HUES64 (cell line): Measurements from ENCODE around the gene ELMO1.

Experiments used
- H3K27ac ChIP-seq: 2 replicates; pipeline ENCODE4 v1.7.0; 2013; ENCODE audit warnings: low read depth, low read length, inconsistent platforms
- H3K27me3 ChIP-seq: 2 replicates; pipeline ENCODE4 v1.6.1; 2013; ENCODE audit warnings: mild to moderate bottlenecking, low read length; ENCODE audit not compliant: insufficient read depth
- H3K36me3 ChIP-seq: 2 replicates; pipeline ENCODE4 v1.6.1; 2013; ENCODE audit warnings: mild to moderate bottlenecking, low read length; ENCODE audit not compliant: insufficient read depth
- H3K4me1 ChIP-seq: 2 replicates; pipeline ENCODE4 v1.6.1; 2013; ENCODE audit warnings: mild to moderate bottlenecking, low read length, moderate library complexity; ENCODE audit not compliant: insufficient read depth
- H3K4me3 ChIP-seq: 2 replicates; pipeline ENCODE4 v1.5.1; 2013; ENCODE audit warnings: mild to moderate bottlenecking, low read length, moderate library complexity
- H3K9ac ChIP-seq: 2 replicates; pipeline ENCODE4 v1.6.1; 2013; ENCODE audit warnings: mild to moderate bottlenecking, low read depth, low read length
- H3K9me3 ChIP-seq: 2 replicates; pipeline ENCODE4 v1.6.1; 2013; ENCODE audit warnings: low read depth, low read length; ENCODE audit not compliant: insufficient read depth
- WGBS: fragments of 150-250, 120-280 bp; methylation state at CpG from one replicate; pipeline ENCODE4 v1.1.7; 2013; ENCODE audit warnings: missing lambda C conversion rate; 5-methylcytosine and 5-hydroxymethylcytosine counted together

ELMO1 gene

GRCh38 chr7:36887969-36888368 lies 560.7 kb downstream of the ELMO1 start:
- Histone ChIP-seq H3K27ac (no peak overlapping the region), H3K36me3 (no peaks in the 10 kb centered on the region)

DNA sequence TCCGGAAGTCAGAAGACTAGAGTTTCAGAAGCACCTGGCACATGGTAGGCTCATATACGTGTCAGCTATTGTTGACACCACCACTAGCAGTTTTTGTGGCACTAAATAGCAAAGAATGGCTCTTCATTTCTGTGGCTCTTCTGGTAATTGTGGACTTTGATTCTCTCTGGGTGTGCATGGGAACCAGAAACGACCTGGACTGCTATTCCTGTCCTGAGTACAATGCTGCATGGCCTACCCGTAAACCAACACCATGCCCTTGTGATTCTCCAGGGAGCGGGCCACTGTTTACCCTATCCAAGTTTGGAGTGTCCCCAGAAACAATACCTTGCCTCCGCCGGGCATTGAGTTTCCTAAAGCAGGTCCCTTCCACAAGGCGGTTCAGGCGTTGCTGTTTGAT lies 561.4 kb downstream of the ELMO1 start:
- Histone ChIP-seq H3K9ac (no peak overlapping the region), H3K4me3 (no peak overlapping the region), H3K36me3 (no peaks in the 10 kb centered on the region), H3K27me3 (no peaks in the 10 kb centered on the region), H3K4me1 (no peaks in the 10 kb centered on the region), H3K9me3 (no peaks in the 10 kb centered on the region), H3K27ac (no peak overlapping the region)
- 89% methylated on average over 9 of the region's 9 CpGs for WGBS

More at GRCh38 chr7:36887969-36888368, 560.7 kb downstream of the ELMO1 start:
- Histone ChIP-seq H3K4me1 (no peaks in the 10 kb centered on the region), H3K4me3 (no peak overlapping the region), H3K9me3 (no peaks in the 10 kb centered on the region), H3K27me3 (no peaks in the 10 kb centered on the region), H3K9ac (no peak overlapping the region)
- 93% methylated on average over 2 of the region's 2 CpGs for WGBS

- no peaks in the 10 kb centered on the region for H3K36me3 ChIP-seq
- no peak overlapping the region for H3K27ac ChIP-seq
- WGBS = 97% methylated on average over 5 of the region's 5 CpGs
- no peak overlapping the region for H3K4me3 ChIP-seq
- H3K9ac ChIP-seq = no peak overlapping the region
- no peaks in the 10 kb centered on the region for H3K27me3 ChIP-seq
- H3K9me3 ChIP-seq = no peaks in the 10 kb centered on the region
- H3K4me1 ChIP-seq = no peaks in the 10 kb centered on the region
These were observed 563.8 kb downstream of the ELMO1 start for GRCh38 chr7:36884910-36885309.

- Histone ChIP-seq H3K9me3 (no peaks in the 10 kb centered on the region), H3K4me3 (no peak overlapping the region), H3K36me3 (no peaks in the 10 kb centered on the region), H3K9ac (no peak overlapping the region), H3K27me3 (no peaks in the 10 kb centered on the region), H3K27ac (no peak overlapping the region), H3K4me1 (no peaks in the 10 kb centered on the region)
- 93% methylated on average over 5 of the region's 5 CpGs for WGBS
These were observed 564.3 kb downstream of the ELMO1 start for GRCh38 chr7:36884351-36884750.

GRCh38 chr7:36881233-36881874 lies 567.3 kb downstream of the ELMO1 start:
- Histone ChIP-seq H3K4me3 (no peak overlapping the region), H3K4me1 (peaks cover 6% of the 10 kb centered on the region; the same call in 1 of the 2 replicates), H3K36me3 (no peaks in the 10 kb centered on the region), H3K9ac (no peak overlapping the region), H3K27ac (no peak overlapping the region), H3K9me3 (no peaks in the 10 kb centered on the region), H3K27me3 (no peaks in the 10 kb centered on the region)
- WGBS = 95% methylated on average over 11 of the region's 11 CpGs

DNA sequence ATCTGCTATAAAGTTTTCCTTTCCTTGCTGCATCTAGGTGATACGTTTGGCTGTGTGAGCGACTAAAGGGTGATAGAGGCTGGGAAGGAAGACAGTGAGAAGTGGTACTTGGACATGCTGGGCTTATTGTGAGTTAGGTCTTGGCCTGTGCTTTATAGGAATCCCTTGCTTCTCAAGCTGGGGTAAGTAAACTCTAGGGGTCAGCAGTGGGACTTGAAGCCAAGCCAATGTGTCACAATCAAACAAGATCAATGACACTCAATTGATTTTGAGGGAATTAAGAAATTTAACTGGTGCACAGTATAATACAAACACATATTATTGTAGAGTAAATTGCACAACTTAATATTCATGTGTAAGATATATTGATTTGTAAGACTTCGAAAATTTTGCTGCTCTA lies 568.6 kb downstream of the ELMO1 start:
- Histone ChIP-seq H3K4me3 (no peak overlapping the region), H3K9me3 (no peaks in the 10 kb centered on the region), H3K36me3 (no peaks in the 10 kb centered on the region), H3K27ac (no peak overlapping the region), H3K9ac (no peak overlapping the region), H3K27me3 (no peaks in the 10 kb centered on the region), H3K4me1 (peaks cover 18% of the 10 kb centered on the region; the same call in 1 of the 2 replicates)
- WGBS = 77% methylated on average over 2 of the region's 3 CpGs

GRCh38 chr7:36879021-36879420 lies 569.6 kb downstream of the ELMO1 start:
- 69% methylated on average over 4 of the region's 4 CpGs for WGBS
- H3K36me3 ChIP-seq = no peaks in the 10 kb centered on the region

GRCh38 chr7:36878288-36878687 lies 570.4 kb downstream of the ELMO1 start:
- no peaks in the 10 kb centered on the region for H3K36me3 ChIP-seq
- peaks cover 20% of the 10 kb centered on the region; the same call in 1 of the 2 replicates for H3K4me1 ChIP-seq
- no peak overlapping the region for H3K4me3 ChIP-seq
- H3K27me3 ChIP-seq = no peaks in the 10 kb centered on the region
- H3K27ac ChIP-seq = no peak overlapping the region
- 100% methylated on average over 2 of the region's 2 CpGs for WGBS
- no peak overlapping the region for H3K9ac ChIP-seq
- H3K9me3 ChIP-seq = no peaks in the 10 kb centered on the region

More at GRCh38 chr7:36879021-36879420, 569.6 kb downstream of the ELMO1 start:
- Histone ChIP-seq H3K27me3 (no peaks in the 10 kb centered on the region), H3K4me3 (no peak overlapping the region), H3K9me3 (no peaks in the 10 kb centered on the region), H3K27ac (no peak overlapping the region), H3K4me1 (peaks cover 20% of the 10 kb centered on the region; the same call in 1 of the 2 replicates), H3K9ac (no peak overlapping the region)

DNA sequence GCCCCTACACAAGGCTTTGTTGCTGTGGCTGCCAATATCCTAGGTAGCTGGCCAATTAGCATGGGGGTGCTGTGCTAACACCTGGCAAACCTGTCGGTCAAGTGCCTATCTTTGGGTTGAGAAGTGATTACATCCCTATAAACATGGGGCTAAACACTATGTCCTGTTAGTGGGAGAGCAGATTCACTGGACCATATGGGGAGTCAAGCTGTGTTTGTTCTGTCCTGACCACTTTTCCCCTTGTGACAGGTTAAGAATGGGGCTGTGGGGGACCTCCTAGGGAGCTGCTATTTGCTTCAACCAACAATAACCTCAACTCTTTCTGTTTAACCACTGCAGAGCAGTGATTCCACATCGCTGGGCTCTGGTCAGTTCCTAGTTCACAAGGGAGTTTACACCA lies 572.9 kb downstream of the ELMO1 start:
- Histone ChIP-seq H3K4me1 (peaks cover 20% of the 10 kb centered on the region; the same call in 1 of the 2 replicates), H3K27ac (no peak overlapping the region), H3K36me3 (no peaks in the 10 kb centered on the region), H3K9me3 (no peaks in the 10 kb centered on the region), H3K27me3 (no peaks in the 10 kb centered on the region), H3K4me3 (no peak overlapping the region), H3K9ac (no peak overlapping the region)
- WGBS = 58% methylated on average over 2 of the region's 2 CpGs

- 97% methylated on average over 2 of the region's 2 CpGs for WGBS
- Histone ChIP-seq H3K36me3 (no peaks in the 10 kb centered on the region), H3K4me3 (no peak overlapping the region), H3K4me1 (peaks cover 23% of the 10 kb centered on the region), H3K27me3 (no peaks in the 10 kb centered on the region), H3K27ac (no peak overlapping the region), H3K9me3 (no peaks in the 10 kb centered on the region), H3K9ac (no peak overlapping the region)
These were observed 574.6 kb downstream of the ELMO1 start for GRCh38 chr7:36874041-36874440.

DNA sequence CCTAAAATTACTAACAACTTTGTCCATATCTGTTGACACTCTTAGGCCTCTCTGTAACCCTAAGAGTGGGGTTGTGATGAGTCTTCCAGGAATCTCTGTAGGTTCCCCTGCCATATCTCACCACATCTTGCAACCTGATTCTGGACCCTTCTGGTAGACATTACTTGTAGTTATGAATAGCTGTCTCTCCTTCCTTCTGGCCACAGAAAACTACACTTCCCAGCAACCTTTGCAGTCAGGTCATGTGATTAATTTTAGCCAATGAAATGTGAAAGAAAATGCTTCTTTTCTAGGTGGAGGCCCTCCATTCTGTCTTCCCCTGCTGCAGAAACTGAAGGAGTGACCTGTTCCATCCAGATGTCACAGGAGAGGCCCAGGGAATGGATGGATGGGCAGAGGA lies 576.8 kb downstream of the ELMO1 start:
- no peak overlapping the region for H3K4me3 ChIP-seq
- no peaks in the 10 kb centered on the region for H3K9me3 ChIP-seq
- no peak overlapping the region for H3K9ac ChIP-seq
- peaks cover 22% of the 10 kb centered on the region for H3K4me1 ChIP-seq
- H3K36me3 ChIP-seq = no peaks in the 10 kb centered on the region
- no peak overlapping the region for H3K27ac ChIP-seq
- H3K27me3 ChIP-seq = no peaks in the 10 kb centered on the region

DNA sequence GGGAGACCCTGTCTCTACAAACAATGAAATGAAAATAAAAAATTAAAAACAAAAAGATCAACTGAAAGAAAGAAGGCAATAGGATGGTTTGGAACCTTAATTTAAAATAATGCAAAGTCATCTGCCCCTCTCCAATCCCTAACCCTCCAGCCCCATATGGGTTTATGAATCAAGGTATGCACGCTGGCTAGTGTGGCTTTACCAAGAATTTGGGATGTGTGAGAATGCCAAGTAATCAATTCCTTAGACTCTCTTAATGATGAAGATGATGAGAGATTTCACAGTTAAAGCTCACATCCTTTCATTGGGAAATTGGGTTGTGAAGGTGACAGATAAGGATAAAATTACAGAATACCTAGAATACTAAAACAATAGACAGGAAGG lies 577.3 kb downstream of the ELMO1 start:
- Histone ChIP-seq H3K9me3 (no peaks in the 10 kb centered on the region), H3K4me1 (peaks cover 17% of the 10 kb centered on the region), H3K27ac (no peak overlapping the region), H3K36me3 (no peaks in the 10 kb centered on the region), H3K27me3 (no peaks in the 10 kb centered on the region), H3K9ac (no peak overlapping the region), H3K4me3 (no peak overlapping the region)
- no CpG with 5 or more reads among the region's 1 CpG for WGBS
